GM21390 (cell line): ENCODE measurements around the gene MICAL2.

ENCODE experiments used
- ATAC-seq: cut with Tn5 transposase; IDR thresholded peaks from one replicate; pipeline ENCODE4 v1.9.1; 2021; ENCODE audit not compliant: unreplicated experiment

The MICAL2 gene

DNA sequence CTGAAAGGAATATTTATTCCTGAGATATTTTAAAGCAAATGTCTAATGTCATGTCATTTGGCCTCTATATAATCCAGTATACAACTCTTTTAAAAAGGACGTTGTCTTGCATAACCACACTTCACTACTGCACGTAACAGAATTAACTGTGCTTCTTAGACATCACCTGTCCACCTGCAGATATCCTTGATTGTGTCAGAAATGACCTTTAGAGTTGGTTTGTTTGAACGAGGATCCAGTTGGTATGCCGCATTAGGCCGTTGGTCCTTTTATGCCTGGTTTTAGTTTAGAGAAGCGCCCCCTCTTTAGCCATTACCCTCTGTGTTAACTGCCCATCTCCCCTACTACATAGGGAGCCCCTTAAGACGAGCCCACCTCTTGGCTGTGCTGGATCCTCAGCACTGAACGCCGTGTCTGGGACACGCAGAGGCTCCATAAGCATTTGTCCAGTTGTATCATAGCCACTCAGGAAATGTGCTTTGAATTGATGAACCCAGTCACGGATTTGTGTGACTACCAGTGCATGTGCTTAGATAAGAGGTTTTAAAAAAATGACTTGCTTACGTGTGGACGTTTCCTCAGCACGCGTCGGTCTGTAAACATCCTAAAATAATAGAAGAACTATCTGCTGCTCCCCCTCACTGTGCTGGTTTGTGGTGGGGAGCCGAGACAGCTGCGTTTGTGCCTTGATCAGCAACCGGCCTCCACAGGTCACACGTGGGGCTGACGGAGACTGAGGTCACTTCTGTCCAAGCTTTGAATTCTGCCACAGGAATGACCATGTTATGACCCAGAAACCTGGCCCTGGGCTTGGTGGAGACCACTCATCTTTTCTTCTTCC is 4.0 kb downstream of the MICAL2 start:
- ATAC-seq = no peak

GRCh38 chr11:12116425-12117032 is 6.1 kb downstream of the MICAL2 start:
- no peak for ATAC-seq

DNA sequence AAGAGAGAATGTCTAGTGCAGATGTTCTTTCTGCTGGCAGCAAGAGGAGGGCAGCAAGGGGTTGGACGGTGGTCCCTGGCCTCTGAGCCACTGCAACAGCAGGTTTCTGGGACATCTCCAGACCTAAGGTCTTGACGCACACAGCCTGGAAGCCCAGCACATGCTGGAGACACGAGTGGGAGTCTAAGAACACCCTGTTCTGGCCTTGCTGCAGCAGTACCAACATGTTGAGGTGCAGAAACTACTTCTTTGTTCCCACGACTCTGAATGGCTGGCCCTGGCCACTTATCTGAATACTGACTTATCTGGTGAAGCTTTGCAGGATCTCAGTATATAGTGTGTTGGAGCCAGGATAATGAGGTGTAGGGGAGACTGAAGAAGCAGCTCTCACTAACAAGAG is 6.8 kb downstream of the MICAL2 start:
- ATAC-seq = no peak

GRCh38 chr11:12117611-12118010 is 7.2 kb downstream of the MICAL2 start:
- no peak for ATAC-seq

DNA sequence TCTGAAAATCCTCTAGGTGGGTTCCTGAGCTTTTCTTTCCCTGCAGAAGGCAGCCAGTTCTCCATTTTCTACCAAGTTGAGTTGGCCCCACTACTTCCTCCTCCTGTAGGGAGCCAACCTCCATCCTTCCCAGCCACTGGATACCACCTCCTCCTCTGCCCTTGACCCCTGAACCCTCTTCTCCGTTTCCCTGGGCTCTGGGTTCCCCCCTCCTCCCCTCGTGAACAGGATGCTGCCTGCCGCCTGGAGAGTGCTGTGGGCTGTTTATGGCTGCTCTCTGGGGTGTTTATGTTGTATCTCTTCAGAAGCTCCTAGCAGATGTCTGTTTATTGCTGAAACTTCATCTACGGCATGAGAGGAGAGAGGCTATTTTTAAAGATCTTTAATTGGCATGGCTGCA is 8.6 kb downstream of the MICAL2 start:
- no peak for ATAC-seq

DNA sequence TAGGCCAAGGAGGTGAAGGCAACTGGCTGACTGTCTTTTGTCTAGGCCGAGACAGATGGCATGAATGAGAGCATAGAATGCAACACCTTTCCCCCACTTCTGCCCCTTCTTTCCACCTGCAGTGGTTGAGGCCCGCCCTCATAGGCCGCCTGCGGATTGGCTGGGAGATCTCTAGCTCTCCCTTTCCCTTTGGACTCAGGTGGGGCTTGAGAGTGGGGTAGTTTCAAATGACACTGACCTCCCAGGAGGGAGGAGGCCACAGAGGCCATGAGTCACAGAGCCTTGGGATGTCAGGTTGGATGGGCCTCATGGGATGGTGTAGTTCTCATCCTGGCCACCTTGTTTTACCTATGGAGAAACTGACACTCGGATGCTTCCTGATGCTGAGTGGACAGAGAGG is 9.1 kb downstream of the MICAL2 start:
- no peak for ATAC-seq

GRCh38 chr11:12120031-12121008 is 9.9 kb downstream of the MICAL2 start:
- ATAC-seq = no peak

- no peak for ATAC-seq
Measured at GRCh38 chr11:12121011-12121410, 10.6 kb downstream of the MICAL2 start.

DNA sequence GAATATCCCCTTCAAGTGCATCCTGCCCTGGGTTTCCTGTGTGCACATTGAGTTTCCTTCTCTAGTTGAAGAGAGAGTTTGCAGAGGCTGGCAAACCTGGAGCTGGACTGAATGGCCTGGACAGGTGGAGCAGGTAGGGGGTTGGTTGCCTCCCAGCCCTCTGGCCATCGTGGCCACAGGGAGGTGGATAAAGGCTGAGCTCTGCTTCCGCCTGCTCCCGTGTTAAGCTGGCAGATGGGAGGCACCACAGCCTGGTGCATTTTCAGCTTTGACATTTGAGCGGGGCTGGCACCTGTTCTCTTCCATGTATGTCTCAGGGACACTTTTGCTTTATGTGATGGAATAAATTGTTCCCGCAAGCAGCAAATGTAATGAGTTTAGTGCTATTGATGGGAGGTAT is 11.1 kb downstream of the MICAL2 start:
- ATAC-seq = no peak

GRCh38 chr11:12122083-12122482 is 11.7 kb downstream of the MICAL2 start:
- no peak for ATAC-seq

- no peak for ATAC-seq
Measured at GRCh38 chr11:12123273-12123672, 12.9 kb downstream of the MICAL2 start.

- no peak for ATAC-seq
Measured at GRCh38 chr11:12123799-12124198, 13.4 kb downstream of the MICAL2 start.

DNA sequence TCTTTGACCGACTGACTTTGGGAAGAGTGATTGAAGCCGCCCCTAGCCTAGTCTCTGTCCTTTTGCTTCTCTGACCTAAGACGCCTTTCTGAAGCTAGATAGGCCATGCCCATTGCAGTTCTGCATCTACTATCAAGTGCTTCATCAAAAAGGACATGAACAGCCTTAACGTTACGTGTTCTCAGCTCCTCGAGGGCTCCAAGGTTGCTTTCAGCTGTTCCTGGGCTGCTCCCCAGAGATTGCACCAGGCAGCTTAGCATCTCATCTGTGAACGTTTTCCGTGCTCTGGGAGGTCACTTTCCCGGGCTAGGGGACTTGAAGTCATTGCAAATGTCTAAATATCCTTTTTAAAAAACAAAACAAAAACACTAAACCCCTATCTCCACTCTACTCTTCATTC is 13.9 kb downstream of the MICAL2 start:
- ATAC-seq = no peak

DNA sequence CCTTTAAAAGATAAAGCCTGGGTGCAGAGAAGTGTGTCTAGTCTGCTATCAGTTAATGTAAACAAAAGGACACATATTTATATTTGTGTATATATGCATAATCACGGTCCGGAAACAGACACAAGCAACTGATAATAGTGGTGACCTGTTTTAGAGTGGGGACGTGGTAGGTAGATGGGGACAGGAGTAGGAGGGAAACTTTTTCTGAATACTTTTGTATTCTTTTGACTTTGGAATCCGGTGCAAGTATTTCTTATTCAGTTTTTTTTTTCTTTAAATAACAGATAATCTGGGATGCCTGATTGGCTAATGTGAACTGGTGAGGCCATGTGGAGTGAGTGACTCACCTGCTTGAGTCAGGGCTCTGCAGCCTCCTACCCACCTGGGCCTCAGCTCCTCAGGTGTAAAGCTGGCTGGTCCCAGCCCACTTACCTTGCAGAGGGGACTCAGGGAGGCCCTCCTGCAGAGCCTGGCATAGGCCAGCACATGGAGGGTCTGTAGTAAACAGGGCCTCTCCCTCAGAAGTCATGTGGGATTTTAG is 15.3 kb downstream of the MICAL2 start:
- no peak for ATAC-seq

DNA sequence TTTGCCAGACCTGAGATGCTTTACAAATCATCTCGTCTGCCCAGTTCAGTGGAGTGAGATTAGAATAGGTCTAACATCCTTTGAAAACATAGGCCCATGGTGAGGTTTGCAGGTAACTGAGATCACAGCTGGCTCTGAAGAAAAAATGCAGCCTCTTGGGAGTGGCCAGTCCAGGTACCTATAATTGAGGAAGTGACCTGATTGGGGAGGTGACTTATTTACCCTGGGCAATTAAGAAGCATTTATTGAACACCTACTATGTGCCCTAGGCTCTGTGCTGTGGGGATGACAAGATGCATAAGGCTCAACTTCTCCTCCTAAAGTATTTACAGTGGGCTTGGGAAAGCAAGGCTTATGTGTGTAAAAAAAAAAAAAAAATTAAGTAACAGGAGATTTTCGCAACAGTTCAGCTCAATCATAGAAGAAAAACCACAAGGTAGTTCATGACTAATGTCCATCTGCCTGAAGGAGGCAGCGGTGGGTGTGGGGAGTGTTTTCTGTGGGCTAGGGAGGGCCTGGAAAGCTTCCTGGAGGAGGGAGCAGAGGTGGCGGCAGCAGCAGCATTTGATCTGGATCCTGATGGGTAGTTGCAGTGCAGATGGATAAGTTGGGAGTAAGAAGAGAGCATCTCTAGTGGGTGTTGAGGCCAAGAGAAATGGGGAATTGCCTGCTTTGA is 16.1 kb downstream of the MICAL2 start:
- ATAC-seq = no peak

DNA sequence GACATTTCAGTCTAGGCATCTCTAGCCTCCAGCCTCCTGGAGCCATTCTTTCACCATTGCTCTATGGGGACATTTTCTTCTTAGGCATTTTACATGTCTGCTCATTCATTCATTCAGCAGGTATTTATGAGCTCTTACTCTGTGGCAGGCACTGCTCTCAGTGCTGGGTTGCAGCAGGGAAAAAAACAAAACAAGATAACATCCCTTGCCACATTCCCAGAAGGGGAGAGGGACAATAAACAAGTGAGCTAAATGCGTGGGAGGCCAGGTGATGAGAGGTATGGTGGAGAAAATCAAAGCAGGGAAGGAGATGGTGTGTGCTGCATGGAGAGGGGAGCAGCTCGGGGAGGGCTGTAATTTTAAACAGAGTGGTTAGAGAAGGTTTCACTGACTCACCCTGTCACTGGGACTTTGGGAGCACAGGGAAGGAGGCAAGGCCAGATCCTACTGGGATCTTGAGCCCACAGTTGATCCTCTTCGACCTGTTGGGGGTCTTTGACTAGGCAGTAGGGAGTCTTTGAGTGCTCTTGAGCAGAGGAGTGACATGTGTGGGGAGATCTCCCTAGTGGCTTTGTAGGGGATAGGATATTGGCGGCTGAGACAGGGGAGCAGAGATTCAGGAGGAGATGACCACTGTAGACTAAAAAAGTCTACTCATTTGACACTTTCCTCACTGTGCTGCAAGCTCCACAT is 17.0 kb downstream of the MICAL2 start:
- ATAC-seq = no peak

DNA sequence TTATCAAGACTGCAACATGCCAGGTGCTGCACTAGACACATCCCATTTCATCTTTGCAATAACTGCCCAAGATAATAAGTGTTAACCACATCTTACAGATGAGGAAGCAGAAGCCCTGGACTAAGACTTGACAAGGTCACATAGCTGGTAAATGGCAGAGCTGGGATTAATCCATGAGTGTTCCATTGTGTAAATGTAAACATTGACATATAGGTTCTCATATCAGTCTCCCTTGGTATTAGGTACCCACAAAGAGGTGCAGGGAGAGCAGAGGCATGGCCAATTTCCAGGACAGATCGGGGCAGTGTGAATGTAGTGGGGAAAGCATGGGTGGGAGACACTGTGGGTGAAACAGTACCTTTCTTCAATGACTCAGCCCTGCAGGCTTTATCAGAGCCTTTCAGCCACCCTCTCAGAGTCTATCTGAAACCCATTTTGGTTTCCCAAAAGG is 17.9 kb downstream of the MICAL2 start:
- no peak for ATAC-seq

GRCh38 chr11:12129227-12129626 is 18.8 kb downstream of the MICAL2 start:
- no peak for ATAC-seq

DNA sequence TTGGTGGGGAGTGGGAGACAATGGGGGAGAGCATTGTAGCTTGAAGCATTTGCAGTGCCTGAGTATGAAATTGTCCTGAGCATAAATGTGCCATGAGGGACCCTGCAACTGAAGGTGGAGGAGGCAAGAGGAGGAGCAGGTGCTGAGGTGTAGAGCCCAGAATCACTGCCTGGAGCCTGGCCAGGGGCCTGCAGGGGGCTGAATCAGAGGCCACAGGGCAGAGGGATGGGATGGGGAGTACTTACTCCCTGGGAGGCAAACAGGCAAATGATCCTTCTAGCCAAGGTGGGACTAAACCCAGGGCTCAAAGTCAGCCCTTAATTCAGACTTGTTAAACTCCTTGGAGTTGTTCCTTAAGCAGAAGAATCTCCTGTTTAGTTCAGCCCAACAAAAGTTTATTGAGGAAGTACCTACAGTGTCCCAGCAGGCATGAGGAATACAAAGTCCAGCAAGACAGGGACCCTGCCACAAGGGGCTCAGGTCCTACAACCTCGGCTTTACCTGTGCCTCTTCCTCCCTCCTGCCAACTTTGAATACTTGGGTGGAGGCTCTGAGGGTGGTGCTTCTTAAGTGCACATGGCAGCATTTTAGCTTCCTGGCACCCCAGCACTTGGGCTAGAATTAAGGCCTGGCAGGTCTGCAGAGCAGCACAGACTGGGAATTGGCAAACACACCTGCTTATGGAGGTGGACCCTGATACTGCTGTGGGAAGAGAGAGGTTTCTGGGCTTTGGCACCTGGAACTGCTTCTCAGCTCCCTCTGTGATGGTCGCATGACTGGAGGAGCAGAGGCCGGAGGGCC is 20.0 kb downstream of the MICAL2 start:
- ATAC-seq = no peak
